SK-N-SH treated with all-trans-retinoic acid at 6 μM for 48 hours (cell line): Measurements from ENCODE around the gene NXN.

Experiments
- ATAC-seq: fragments of 200-7000 bp; cut with Tn5 transposase; 3 replicates; pipeline ENCODE4 v1.9.1; 2020; ENCODE audit warnings: mild to moderate bottlenecking, moderate library complexity
- BACH2 ChIP-seq: fragments of 250-450 bp; sonication (Bioruptor Pico); IDR thresholded peaks from 2 replicates; pipeline ENCODE4 v1.9.0; 2021; ENCODE audit warnings: mild to moderate bottlenecking, borderline replicate concordance
- CREB5 ChIP-seq: fragments of 250-450 bp; sonication (Bioruptor Pico); IDR thresholded peaks from 2 replicates; pipeline ENCODE4 v1.5.1; 2020; ENCODE audit warnings: low read depth, mild to moderate bottlenecking, moderate library complexity
- CSDC2 ChIP-seq: fragments of 250-450 bp; sonication (Bioruptor Pico); IDR thresholded peaks from 2 replicates; pipeline ENCODE4 v1.5.0; 2020; ENCODE audit warnings: mild to moderate bottlenecking, moderate library complexity
- CSRNP3 ChIP-seq: fragments of 250-450 bp; sonication (Bioruptor Pico); IDR thresholded peaks from 2 replicates; pipeline ENCODE4 v1.5.1; 2021; ENCODE audit warnings: mild to moderate bottlenecking, moderate library complexity
- ESRRG ChIP-seq: fragments of 250-450 bp; sonication (Bioruptor Pico); IDR thresholded peaks from 2 replicates; pipeline ENCODE4 v1.6.1; 2021; ENCODE audit warnings: mild to moderate bottlenecking
- GLIS3 ChIP-seq: fragments of 250-450 bp; sonication (Bioruptor Pico); IDR thresholded peaks from 2 replicates; pipeline ENCODE4 v1.5.0; 2020; ENCODE audit warnings: mild to moderate bottlenecking, moderate library complexity
- ISL1 ChIP-seq: fragments of 250-450 bp; sonication (Bioruptor Pico); IDR thresholded peaks from 2 replicates; pipeline ENCODE4 v2.1.2; 2022; ENCODE audit warnings: mild to moderate bottlenecking, moderate library complexity
- OSR1 ChIP-seq: fragments of 250-450 bp; sonication (Bioruptor Pico); IDR thresholded peaks from 2 replicates; pipeline ENCODE4 v1.8.0; 2022; ENCODE audit warnings: moderate library complexity, mild to moderate bottlenecking, inconsistent platforms
- PATZ1 ChIP-seq: fragments of 250-450 bp; sonication (Bioruptor Pico); IDR thresholded peaks from 2 replicates; pipeline ENCODE4 v1.8.0; 2020; ENCODE audit warnings: mild to moderate bottlenecking, moderate library complexity, borderline replicate concordance
- POU6F1 ChIP-seq: fragments of 250-450 bp; sonication (Bioruptor Pico); IDR thresholded peaks from 2 replicates; pipeline ENCODE4 v1.8.0; 2021; ENCODE audit warnings: low read depth, mild to moderate bottlenecking, moderate library complexity, borderline replicate concordance
- PPARA ChIP-seq: fragments of 250-450 bp; sonication (Bioruptor Pico); IDR thresholded peaks from 2 replicates; pipeline ENCODE4 v1.5.0; 2020; ENCODE audit warnings: mild to moderate bottlenecking, borderline replicate concordance
- RARB ChIP-seq: fragments of 250-450 bp; sonication (Bioruptor Pico); IDR thresholded peaks from 2 replicates; pipeline ENCODE4 v1.8.0; 2021; ENCODE audit warnings: mild to moderate bottlenecking, moderate library complexity
- SNAI2 ChIP-seq: fragments of 250-450 bp; sonication (Bioruptor Pico); IDR thresholded peaks from 2 replicates; pipeline ENCODE4 v1.5.0; 2020; ENCODE audit warnings: mild to moderate bottlenecking, moderate library complexity
- TCF4 ChIP-seq: fragments of 250-450 bp; sonication (Bioruptor Pico); IDR thresholded peaks from 2 replicates; pipeline ENCODE4 v1.8.0; 2021; ENCODE audit warnings: mild to moderate bottlenecking, moderate library complexity, borderline replicate concordance
- TOX ChIP-seq: fragments of 250-450 bp; sonication (Bioruptor Pico); IDR thresholded peaks from 2 replicates; pipeline ENCODE4 v1.8.0; 2021; ENCODE audit warnings: mild to moderate bottlenecking, moderate library complexity, borderline replicate concordance
- TSHZ2 ChIP-seq: fragments of 250-450 bp; sonication (Bioruptor Pico); IDR thresholded peaks from 2 replicates; pipeline ENCODE4 v1.5.0; 2020; ENCODE audit warnings: mild to moderate bottlenecking, moderate library complexity
- ZC3H10 ChIP-seq: fragments of 250-450 bp; sonication (Bioruptor Pico); IDR thresholded peaks from 2 replicates; pipeline ENCODE4 v1.5.1; 2021; ENCODE audit warnings: mild to moderate bottlenecking, moderate library complexity
- ZFP3 ChIP-seq: fragments of 250-450 bp; sonication (Bioruptor Pico); IDR thresholded peaks from 2 replicates; pipeline ENCODE4 v1.5.0; 2020; ENCODE audit warnings: mild to moderate bottlenecking, moderate library complexity
- ZFP30 ChIP-seq: fragments of 450-650 bp; formaldehyde crosslinking; IDR thresholded peaks from 2 replicates; pipeline ENCODE4 v1.5.0; 2022; ENCODE audit warnings: mild to moderate bottlenecking, moderate library complexity
- ZNF565 ChIP-seq: fragments of 450-650 bp; formaldehyde crosslinking; conservative IDR thresholded peaks from 2 replicates; pipeline ENCODE4 v1.5.0; 2020; ENCODE audit warnings: low read depth, mild to moderate bottlenecking, moderate library complexity
- ZNF70 ChIP-seq: fragments of 450-650 bp; formaldehyde crosslinking; IDR thresholded peaks from 2 replicates; pipeline ENCODE4 v1.5.0; 2020; ENCODE audit warnings: mild to moderate bottlenecking, moderate library complexity
- ZNF8 ChIP-seq: fragments of 450-650 bp; formaldehyde crosslinking; IDR thresholded peaks from 2 replicates; pipeline ENCODE4 v1.5.0; 2020; ENCODE audit warnings: mild to moderate bottlenecking, moderate library complexity

Gene NXN

GRCh38 chr17:773016-773415 lies 206.6 kb downstream of the NXN start:
- ATAC-seq, result no peak
- TF ChIP-seq CSDC2, result no peak
- no peak for TF ChIP-seq OSR1 (CRISPR knock-in tag)
- no peak for TF ChIP-seq TCF4 (CRISPR knock-in tag)
- no peak for TF ChIP-seq ZC3H10
- TF ChIP-seq GLIS3 (CRISPR knock-in tag), result no peak
- no peak for TF ChIP-seq TOX (CRISPR knock-in tag)
- no peak for TF ChIP-seq ZNF565 (CRISPR knock-in tag)
- no peak for TF ChIP-seq SNAI2 (CRISPR knock-in tag)
- no peak for TF ChIP-seq BACH2 (CRISPR knock-in tag)
- no peak for TF ChIP-seq TSHZ2 (CRISPR knock-in tag)
- TF ChIP-seq RARB (CRISPR knock-in tag), result no peak
- no peak for TF ChIP-seq ESRRG (CRISPR knock-in tag)
- TF ChIP-seq ZFP3, result no peak

GRCh38 chr17:767076-767475 lies 212.5 kb downstream of the NXN start:
- TF ChIP-seq TCF4 (CRISPR knock-in tag), result no peak
- TF ChIP-seq POU6F1, result no peak
- TF ChIP-seq ZNF70 (CRISPR knock-in tag), result no peak
- TF ChIP-seq PPARA (CRISPR knock-in tag), result no peak
- TF ChIP-seq CREB5 (CRISPR knock-in tag), result no peak
- no peak for TF ChIP-seq CSRNP3
- no peak for TF ChIP-seq ZC3H10
- TF ChIP-seq BACH2 (CRISPR knock-in tag), result no peak
- TF ChIP-seq SNAI2 (CRISPR knock-in tag), result no peak
- no peak for TF ChIP-seq ZNF565 (CRISPR knock-in tag)
- no peak for TF ChIP-seq ZFP30 (CRISPR knock-in tag)
- no peak for TF ChIP-seq GLIS3 (CRISPR knock-in tag)
- no peak for TF ChIP-seq ZFP3
- TF ChIP-seq TOX (CRISPR knock-in tag), result no peak
- no peak for TF ChIP-seq TSHZ2 (CRISPR knock-in tag)
- TF ChIP-seq RARB (CRISPR knock-in tag), result no peak
- TF ChIP-seq CSDC2, result no peak
- no peak for TF ChIP-seq ZNF8 (CRISPR knock-in tag)
- no peak for TF ChIP-seq ISL1
- TF ChIP-seq PATZ1 (CRISPR knock-in tag), result no peak
- no peak for ATAC-seq
